Fibroblast of upper back skin (primary cell): ENCODE results near the gene FUT8.

ENCODE experiments used
- DNase-seq: peaks from one replicate; pipeline ENCODE4 v3.0.0-alpha.2; 2013

The FUT8 gene

DNA sequence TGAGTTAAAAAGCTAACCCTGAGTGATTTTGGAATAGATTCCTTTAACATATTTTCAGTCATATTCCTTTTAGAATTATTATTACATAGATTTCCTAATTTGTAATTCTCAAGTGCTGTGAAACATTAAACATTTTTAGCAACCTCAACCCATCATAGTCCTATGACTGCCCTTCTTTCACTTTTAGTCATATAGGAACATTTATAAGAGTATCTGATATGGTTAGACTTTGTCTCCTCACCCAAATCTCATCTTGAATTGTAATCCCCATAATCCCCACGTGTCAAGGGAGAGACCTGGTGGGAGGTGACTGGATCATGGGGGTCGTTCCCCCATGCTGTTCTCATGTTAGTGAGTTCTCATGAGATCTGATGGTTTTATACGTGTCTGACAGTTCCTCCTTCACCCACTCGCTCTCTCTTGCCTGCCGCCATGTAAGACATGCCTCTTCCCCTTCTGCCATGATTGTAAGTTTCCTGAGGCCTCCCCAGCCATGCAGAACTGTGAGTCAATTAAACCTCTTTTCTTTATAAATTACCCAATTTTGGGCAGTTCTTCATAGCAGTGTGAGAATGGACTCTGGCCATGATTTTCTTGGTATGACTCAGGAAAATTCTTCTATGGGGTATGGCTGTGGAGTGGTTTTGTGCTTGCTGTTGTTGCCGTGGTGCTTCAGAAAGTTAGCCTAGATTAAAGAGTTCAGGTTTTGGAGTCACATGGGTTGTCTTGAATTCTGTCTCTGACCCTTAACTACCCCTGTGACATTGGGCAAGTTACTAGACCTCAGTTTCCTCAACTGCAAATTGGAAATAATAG, 83.9 kb downstream of the FUT8 start:
- peak; percentile 34 for DNase-seq

DNA sequence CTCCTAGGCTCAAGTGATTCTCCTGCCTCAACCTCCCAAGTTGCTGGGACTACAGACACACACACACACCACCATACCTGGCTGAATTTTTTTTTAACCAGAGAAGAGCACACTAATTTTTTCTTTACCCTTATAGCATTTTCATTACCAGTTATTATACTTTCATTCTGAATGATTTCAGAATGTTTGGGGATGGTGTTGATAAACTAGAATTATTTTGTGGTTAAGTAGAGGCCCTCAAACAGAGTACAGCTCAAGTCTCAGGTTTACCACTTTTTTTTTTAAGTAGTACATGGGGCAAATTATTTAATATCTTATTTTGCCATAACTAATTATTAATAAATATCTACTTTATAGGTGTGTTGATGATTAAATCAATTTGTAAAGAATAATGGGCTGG, 86.6 kb downstream of the FUT8 start:
- DNase-seq, result no peak

DNA sequence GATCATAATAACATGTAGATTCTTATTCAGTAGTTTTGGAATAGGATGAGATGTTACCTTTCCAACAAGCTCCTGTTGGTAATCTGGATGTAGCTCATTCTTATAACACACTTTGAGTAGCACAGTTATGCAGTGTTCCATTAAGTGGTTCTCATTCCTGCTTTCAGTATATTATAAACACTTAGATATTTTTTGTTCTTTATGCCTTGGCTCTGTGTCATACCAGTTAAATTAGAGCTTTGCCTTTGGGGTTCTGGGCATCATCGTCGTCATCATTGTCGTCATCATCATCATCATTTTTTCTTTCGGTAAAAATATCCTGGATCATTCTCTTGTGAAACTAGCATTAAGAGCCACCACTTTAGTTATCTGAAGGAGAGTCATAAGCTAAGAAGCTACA, 87.5 kb downstream of the FUT8 start:
- no peak for DNase-seq

DNA sequence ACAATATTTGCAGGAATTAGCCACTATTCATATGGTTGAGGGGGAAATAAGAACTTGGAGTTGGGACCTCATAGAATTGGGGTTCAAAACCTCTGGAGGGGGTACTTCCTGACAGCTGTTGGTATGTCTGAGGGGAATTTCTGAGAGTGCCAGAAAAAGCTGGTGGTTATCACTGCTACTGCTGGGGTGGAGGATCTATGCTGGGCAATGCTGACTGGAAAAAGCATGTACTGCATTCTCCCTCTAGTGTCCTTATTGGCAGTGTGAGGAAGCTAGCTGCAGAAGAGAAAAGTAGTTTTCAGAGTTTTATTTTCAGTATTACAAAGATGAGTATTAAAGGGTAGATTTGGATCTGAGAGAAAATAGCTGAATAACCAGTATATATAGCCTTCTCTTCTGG, 88.8 kb downstream of the FUT8 start:
- no peak for DNase-seq

DNA sequence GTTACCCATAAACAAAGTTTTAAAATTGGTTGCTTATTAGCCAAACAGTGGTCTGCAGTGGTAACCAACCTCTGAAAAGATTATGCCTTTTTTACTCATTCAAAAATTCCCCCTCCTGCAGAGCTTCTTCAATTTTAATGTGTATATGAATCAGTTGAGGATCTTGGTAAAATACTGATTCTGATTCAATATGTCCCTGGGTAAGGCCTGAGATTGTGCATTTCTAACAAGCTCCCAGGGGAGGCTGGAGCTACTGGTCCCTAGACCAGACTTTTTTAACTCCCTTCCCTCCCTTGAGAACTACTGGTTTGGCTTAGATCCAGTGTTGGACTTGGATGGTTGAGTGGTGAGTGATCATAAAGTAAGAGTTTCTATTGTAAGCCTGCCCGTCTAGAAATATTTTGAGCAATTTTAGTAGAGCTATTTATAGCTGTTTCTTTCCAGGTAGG, 90.2 kb downstream of the FUT8 start:
- peak; percentile 86 for DNase-seq

DNA sequence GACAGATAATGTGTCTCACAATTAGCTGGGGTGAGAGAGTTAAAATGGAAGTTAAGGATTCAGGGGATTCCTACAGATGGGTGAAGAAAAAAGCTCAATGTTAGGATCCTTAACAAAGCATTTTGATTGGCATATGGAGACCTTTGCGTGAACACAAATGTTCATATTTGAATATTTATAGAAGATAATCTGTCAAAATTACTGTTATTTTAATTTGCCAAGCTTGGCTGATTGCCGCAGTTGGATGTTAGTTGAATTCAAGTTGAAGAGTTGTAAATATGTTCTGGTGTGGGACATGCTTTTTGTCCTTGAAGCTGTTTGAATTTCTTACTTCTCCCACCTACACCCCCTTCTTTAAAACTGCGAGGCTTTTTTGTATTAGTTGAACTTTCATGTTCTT, 91.2 kb downstream of the FUT8 start:
- no peak for DNase-seq

DNA sequence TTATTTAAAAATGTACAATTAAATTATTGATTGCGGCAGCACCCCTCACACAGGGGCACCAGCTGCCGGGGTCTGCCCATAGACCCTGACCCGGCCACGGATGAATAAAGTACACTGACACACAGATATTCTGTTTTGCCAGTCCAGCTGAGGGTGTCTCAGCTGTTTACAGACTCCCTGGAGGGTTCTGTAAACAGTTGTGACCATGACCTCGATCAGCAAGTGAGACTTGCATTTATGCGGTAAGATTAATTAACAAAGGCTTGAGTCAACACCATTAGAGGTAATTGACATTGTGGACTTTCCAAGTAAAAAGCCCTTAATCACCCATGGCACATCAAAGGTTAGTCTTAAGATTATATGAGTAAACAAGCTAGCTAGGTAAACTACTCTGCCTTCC, 94.3 kb downstream of the FUT8 start:
- no peak for DNase-seq

DNA sequence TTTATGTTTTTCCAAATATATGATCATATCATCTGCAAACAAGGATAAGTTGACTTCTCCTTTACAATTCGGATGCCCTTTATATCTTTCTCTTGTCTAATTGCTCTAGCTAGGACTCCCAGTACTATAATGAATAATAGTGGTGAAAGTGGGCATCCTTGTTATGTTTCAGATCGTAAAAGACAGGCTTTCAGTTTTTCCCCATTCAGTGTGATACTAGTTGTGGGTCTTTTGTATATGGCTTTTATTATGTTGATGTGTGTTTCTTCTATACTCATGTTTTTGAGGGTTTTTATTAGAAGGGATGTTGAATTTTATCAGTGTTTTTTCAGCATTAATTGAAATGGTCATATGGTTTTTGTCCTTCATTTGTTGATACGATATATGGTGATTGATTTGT, 97.3 kb downstream of the FUT8 start:
- DNase-seq, result no peak

DNA sequence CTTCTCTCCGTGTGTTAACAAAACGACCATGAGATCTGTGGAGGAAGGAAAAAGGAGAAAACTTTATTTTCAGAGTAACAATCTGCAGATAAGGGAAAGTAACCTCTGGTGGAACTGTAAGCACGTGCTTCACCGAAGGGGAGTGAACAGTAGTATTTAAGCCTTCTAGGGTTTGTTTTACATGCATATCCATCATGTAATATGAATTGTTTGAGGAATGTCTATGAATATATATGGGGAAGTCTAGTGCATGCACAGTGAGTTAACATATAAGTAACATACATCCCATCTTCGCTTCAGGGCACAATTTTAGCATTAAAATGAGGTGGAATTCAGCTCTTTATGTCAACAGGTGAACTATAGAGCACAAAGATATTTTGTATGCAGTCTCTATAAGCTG, 101.1 kb downstream of the FUT8 start:
- DNase-seq, result no peak

DNA sequence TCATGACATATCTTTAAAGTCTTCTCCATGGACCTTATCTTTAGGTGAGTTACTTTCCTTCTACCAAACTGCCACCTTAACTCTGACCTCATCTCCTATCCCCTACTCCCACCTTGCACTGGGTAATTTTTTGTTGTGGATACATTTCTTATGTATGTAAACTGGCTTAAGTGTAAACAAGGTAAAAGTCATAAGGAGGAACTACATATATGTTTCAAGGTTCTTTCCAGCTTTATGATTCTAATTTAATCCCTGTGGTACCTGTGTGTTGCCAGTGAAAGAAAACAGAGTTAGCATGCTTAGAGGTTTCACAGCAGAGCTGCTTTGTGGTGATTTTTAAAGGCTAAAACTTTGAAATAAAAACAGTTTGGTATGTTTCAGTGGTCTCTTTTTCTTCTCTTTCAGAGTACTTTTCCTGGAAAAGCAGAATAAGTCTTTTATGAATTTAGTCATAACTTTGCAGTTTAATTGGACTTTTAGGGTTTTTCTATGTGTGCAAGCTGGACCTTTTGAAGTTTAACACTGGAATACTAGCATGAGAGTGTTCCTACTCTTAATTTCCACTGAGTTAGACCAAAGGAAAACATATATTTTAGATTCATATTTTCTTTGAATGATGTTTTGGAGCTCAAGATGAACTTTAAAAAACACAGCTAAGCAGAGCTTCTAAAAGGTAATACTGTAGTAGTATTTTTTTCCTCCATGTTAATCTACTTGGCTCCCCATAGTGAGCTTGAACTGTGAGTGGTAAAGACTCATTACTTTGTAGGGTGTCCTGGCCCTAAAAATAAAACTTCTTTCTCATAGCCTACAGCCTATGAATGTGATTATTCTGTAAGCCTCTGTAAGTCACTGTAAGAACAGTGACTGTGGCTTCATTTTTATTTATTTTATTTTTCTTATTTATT, 105.4 kb downstream of the FUT8 start:
- DNase-seq, result no peak

DNA sequence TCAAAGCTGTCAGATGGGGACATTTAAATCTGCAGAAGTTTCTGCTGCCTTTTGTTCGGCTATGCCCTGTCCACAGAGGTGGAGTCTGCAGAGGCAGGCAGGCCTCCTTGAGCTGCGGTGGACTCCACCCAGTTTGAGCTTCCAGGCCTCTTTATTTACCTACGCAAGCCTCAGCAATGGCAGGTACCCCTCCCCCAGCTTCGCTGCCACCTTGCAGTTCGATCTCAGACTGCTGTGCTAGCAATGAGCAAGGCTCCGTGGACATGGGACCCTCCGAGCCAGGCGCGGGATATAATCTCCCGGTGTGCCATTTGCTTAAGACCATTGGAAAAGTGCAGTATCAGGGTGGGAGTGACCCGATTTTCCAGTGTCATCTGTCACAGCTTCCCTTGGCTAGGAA, 115.5 kb downstream of the FUT8 start:
- no peak for DNase-seq

DNA sequence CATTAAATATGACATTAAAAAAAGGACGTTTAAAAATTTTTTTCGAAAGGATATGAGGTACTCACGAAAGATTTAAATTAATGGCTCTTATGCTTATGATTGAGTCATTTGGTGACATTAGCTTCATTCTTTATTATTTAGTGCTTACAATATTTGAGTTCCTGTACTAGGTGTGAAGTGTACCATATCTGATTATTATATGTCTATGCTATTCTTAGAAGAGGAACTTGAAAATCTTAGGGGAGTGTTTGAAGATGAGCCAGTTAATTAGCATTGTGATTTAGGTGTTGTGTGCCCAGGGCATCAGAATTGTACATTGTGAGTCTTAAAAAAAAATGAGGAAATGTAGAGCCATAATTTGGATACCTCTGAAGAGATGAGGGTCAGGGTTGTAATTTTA, 118.6 kb downstream of the FUT8 start:
- DNase-seq, result no peak

DNA sequence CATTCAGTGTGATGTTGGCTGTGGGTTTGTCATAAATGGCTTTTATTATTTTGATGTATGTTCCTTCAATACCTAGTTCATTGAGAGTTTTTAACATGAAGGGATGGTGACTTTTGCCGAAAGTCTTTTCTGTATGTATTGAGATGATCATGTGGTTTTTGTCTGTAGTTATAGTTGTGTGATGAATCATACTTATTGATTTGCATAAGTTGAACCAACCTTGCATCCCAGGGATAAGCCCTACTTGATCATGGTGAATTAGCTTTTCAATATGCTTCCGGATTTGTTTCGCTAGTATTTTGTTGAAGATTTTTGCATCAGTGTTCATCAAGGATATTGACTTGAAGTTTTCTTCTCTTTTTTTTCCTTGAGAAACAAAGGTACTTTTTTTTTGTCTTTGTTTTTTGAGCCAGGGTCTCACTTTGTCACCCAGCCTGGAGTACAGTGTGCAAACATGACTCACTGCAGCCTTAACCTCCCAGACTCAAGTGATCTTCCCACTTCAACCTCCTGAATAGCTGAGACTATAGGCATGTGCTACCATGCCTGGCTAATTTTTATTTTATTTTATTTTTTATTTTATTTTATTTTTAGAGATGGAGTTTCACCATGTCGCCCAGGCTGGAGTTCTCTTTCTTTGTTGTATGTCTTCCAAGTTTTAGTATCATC, 121.3 kb downstream of the FUT8 start:
- DNase-seq, result no peak

DNA sequence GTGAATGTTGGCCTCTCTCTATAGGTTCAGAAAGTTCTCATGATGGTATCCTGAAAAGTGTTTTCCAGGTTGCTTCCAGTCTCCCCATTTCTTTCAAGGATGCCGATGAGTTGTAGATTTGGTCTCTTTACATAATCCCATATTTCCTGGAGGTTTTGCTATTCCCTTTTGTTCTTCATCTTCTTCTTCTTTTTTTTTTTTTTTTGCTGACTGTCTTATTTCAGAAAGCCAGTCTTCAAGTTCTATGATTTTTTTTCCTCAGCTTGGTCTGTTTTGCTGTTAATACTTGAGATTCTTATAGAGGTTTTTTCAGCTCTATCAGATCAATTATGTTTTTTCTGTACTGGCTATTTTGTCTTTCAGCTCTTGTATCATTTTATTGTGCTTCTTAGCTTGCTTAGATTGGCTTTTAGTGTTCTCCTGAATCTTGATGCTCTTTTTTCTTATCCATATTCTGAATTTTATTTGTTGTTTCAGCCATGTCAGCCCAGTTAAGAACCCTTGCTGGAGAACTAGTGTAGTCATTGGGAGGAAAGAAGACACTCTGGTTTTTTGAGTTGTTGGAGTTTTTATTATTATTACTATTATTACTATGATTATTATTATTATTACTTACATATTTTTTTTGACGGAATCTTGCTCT, 124.4 kb downstream of the FUT8 start:
- no peak for DNase-seq

DNA sequence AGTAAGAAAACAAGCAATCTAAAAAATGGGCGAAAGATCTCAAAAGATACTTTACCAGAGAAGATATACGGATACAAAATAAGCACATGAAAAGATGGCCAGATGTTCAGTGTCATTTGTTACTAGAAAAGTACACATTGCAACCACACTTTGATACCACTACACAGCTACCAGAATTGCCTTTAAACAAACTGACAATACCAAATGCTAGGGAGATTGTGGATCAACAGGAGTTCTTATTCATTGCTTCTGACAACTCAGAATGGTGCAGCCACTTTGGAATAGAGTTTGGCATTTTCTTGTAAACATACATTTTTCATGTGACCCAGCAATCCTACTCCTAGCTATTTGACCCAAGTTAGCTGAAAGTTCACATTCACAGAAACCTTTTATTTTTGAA, 136.3 kb downstream of the FUT8 start:
- no peak for DNase-seq

DNA sequence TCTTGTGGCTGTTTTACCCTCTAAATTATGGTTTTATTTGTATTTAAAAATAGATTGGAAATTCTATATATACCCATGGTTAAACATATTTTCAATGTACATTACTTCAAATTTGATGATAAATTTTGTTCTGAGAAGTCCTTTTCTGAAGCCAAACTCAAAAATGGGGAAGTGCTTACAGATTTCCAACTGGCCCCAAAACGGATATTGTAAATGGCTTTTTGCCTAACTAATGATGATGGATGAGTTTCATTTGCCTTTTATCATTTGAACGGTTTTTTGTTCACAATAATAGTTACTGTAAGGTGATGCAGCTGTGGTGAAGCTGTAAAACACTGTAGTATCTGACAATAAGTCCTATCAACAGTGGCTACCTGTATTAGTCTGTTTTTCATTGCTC, 136.9 kb downstream of the FUT8 start:
- no peak for DNase-seq

DNA sequence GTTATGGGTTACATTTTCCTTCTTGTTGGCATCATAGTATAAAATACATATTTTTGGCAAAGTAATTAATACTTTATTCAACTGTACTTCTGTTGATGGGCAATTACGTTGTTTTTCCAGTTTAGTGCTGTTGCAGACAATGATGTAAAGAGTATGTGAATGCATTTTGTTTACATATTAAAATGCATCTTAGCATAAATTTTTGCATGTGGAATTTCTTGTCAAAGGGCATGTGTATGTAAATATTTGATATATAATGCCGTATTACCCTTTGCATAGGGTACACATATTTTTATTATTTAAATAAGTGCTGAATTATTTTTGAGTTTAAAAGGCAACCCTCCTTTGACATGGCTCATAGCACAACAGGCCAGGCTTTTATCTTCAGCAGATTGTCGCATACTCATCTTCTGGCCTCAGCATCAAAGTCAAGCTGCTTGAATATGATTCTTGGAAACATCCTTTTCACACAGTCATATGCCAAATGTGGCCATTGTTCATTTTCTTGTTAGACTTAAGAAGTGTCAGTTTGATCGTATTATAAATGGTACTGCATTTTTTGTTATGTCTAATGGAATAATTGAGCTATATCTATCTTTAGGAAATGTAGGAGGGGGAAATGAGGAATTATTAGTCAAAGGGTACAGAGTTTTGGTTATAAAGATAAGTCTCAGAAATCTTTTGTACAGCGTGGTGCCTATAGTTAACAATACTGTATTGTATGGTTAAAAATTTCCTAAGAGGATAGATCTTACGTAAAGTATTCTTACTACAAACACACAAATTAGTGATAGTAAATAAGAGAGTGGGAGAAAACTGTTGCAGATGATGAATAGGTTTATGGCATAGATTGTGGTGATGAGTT, 138.5 kb downstream of the FUT8 start:
- no peak for DNase-seq

DNA sequence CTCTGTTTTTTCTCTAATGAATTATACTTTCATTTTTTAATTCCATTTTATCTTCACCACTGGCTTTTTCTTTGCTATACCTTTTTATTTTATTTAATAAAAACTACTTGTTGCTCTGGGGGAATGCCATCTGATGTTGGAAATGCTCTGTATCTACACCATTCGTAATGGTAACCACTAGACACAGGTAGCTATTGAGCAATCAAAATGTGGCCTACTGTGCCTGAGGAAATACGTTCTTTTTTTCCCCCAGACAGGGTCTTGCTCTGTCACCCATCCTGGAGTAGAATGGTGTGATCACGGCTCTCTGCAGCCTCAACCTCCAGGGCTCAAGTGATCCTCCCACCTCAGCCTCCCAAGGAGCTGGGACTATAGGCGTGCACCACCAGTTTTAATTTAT, 140.2 kb downstream of the FUT8 start:
- no peak for DNase-seq

DNA sequence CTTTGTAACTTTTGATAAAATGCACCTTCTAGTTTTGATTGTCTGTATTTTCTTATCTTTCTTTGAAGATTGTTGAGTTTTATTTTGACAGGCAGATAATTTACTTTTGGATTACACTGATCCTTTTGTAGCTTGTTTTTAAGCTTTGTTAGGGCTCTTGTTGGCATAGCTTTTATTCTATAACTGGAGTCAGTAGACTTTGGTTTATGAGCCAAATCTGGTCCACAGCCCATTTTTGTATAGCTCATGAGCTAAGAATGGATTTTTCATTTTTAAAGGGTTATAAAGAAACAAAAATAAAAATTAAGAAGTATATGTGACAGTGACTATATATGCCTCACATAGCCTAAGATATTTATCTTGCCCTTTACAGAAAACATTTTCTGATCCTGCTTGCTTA, 142.3 kb downstream of the FUT8 start:
- no peak for DNase-seq

DNA sequence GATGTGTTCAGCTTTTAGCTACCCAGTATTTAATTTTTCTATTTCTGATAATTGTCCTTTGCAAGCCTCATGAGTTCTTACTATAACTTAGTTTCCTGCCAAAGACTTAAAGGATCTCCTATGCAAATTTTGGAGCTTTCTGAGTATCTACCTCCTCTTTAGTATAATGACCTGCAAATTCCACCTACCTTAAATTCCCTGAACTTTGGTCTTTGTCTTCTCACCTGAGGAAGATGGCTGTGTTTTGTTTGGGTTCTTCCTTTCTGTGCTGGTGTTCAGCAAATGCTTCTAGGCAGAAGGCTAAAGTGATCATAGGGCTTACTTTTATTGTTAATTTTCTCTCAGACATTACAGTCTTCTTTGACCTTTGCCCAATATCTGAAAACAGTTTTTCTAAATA, 142.8 kb downstream of the FUT8 start:
- no peak for DNase-seq

DNA sequence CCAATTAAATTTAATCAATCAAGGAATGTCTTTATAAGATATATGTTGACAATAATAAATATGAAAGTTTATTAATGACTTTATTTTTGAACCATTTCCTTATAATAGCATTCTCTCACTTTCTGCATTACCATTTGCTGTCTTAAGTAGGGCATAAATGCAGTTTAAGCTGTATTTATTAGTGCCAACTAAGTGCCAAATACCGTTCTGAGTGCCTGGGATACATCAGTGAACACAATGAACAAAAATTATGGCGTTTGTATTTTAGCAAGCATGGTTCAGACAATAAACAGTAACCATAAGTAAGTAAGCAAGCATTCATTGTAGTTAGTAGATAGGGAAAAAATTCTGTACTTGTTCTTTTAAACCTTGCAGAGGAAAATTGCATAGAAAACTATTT, 145.8 kb downstream of the FUT8 start:
- DNase-seq, result no peak
